Naive B cell (primary cell): ENCODE measurements around the gene IGFBP1. TPM values are rescaled to one million over a fixed set of nuclear protein-coding genes. Genes with fewer than 3 reads are reported as not detected.
"Not testable (repeated sequence)": the region's sequence is repeated elsewhere in the genome, so short reads cannot be mapped to it uniquely, and the experiment has no call there.

Experiments used
- ATAC-seq, 2 donors: fragments of 150-1000 bp; cut with Tn5 transposase; 2 replicates each; pipeline ENCODE4 v1.10.0; 2021; ENCODE audit warnings: low read depth in 2 of 2, mild to moderate bottlenecking in 2 of 2, moderate library complexity in 2 of 2
- DNase-seq: peaks from one replicate; pipeline ENCODE4 v3.0.0; 2022
- H3K27ac Mint-ChIP-seq, 6 donors: one replicate each; pipeline ENCODE4 v1.8.0; 2020 to 2022; ENCODE audit warnings: mild to moderate bottlenecking in 6 of 6, mixed read lengths in 6 of 6, moderate library complexity in 5 of 6, inconsistent platforms in 2 of 6
- H3K27me3 Mint-ChIP-seq, 3 donors: one replicate each; pipeline ENCODE4 v1.8.0; 2021 to 2022; ENCODE audit warnings: mixed read lengths in 3 of 3, mild to moderate bottlenecking in 1 of 3
- H3K36me3 Mint-ChIP-seq, 2 donors: one replicate each; pipeline ENCODE4 v1.8.0; 2020 to 2022; ENCODE audit warnings: mixed read lengths in 2 of 2, inconsistent platforms in 1 of 2, mild to moderate bottlenecking in 1 of 2
- H3K4me1 Mint-ChIP-seq, 3 donors: one replicate each; pipeline ENCODE4 v1.8.0; 2020 to 2022; ENCODE audit warnings: mixed read lengths in 3 of 3, inconsistent platforms in 1 of 3, mild to moderate bottlenecking in 1 of 3, moderate library complexity in 1 of 3
- H3K4me3 Mint-ChIP-seq, 8 donors: one replicate each; pipeline ENCODE4 v1.8.0; 2020 to 2022; ENCODE audit warnings: mild to moderate bottlenecking in 8 of 8, mixed read lengths in 8 of 8, moderate library complexity in 8 of 8, inconsistent platforms in 2 of 8
- H3K9me3 Mint-ChIP-seq, 7 donors: one replicate each; pipeline ENCODE4 v1.8.0; 2020 to 2022; ENCODE audit warnings: mixed read lengths in 7 of 7, mild to moderate bottlenecking in 5 of 7, inconsistent platforms in 2 of 7, moderate library complexity in 1 of 7
- polyA plus RNA-seq, 6 donors: library from polyadenylated mRNA; unstranded; fragments of 300-500 nt; fragmentation: Illumina TruSeq; gene quantifications; one replicate each; pipeline ENCODE4 v1.2.3, GENCODE V29; 2021; ENCODE audit warnings: low read depth in 6 of 6

Gene IGFBP1
- polyA plus RNA-seq, result not detected

DNA sequence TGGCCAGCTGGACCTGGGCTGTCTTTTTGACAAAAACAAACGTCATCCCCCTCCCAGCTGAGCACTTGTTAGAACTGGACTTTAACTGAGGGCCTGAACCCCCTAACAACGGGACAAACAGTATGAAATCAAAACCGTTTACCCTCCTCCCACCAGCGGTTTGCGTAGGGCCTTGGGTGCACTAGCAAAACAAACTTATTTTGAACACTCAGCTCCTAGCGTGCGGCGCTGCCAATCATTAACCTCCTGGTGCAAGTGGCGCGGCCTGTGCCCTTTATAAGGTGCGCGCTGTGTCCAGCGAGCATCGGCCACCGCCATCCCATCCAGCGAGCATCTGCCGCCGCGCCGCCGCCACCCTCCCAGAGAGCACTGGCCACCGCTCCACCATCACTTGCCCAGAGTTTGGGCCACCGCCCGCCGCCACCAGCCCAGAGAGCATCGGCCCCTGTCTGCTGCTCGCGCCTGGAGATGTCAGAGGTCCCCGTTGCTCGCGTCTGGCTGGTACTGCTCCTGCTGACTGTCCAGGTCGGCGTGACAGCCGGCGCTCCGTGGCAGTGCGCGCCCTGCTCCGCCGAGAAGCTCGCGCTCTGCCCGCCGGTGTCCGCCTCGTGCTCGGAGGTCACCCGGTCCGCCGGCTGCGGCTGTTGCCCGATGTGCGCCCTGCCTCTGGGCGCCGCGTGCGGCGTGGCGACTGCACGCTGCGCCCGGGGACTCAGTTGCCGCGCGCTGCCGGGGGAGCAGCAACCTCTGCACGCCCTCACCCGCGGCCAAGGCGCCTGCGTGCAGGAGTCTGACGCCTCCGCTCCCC, at the start of gene IGFBP1:
TSS of gene IGFBP1 (plus strand) at position 304 of the 808 bp plus-strand sequence. CDS start at position 469, 165 bp downstream.
- H3K9me3 Mint-ChIP-seq, result peaks cover 0 to 2% (median 0%) of the 10 kb centered on the region in 7 donors
- peak within 1 kb of the TSS in 1 of 8 donors; percentile 38 for H3K4me3 Mint-ChIP-seq
- no peak for ATAC-seq
- H3K36me3 Mint-ChIP-seq, result no peaks in the 10 kb centered on the region
- H3K4me1 Mint-ChIP-seq, result no peaks in the 10 kb centered on the region
- DNase-seq, result no peak
- H3K27me3 Mint-ChIP-seq, result peaks cover 54 to 71% (median 69%) of the 10 kb centered on the region in 3 donors
- H3K27ac Mint-ChIP-seq, result peak within 1 kb of the TSS in 1 of 6 donors; percentile 21

- H3K4me3 Mint-ChIP-seq, ATAC-seq, H3K27ac Mint-ChIP-seq, DNase-seq, H3K4me1 Mint-ChIP-seq, H3K36me3 Mint-ChIP-seq, H3K9me3 Mint-ChIP-seq: not testable (repeated sequence)
- peaks cover 0 to 11% (median 5%) of the 10 kb centered on the region in 3 donors for H3K27me3 Mint-ChIP-seq
Observed at GRCh38 chr7:45838852-45839251, 49.4 kb upstream of the IGFBP1 start.

- ATAC-seq, H3K36me3 Mint-ChIP-seq, H3K4me1 Mint-ChIP-seq, DNase-seq, H3K9me3 Mint-ChIP-seq, H3K27ac Mint-ChIP-seq: not testable (repeated sequence)
- H3K4me3 Mint-ChIP-seq, result peak overlapping the region in 1 of 8 donors; percentile 29
- peaks cover 0 to 10% (median 5%) of the 10 kb centered on the region in 3 donors for H3K27me3 Mint-ChIP-seq
Observed at GRCh38 chr7:45841926-45842717, 46.2 kb upstream of the IGFBP1 start.

DNA sequence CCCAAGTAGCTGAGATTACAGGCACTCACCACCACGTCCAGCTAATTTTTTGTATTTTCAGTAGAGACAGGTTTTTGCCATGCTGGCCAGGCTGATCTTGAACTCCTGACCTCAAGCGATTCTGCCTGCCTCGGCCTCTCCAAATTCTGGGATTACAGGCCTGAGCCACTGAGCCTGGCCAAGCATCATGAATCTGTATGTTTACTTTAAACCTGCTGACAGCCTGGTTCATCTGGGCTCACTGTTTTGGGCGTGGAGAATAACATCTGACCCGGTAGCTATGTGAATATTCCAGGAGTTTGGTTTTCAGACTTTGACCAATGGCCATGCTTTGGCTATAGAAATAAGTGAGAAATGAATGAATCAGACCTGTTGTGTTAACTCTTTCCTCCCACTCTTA, 41.8 kb upstream of the IGFBP1 start:
- H3K4me3 Mint-ChIP-seq, H3K27ac Mint-ChIP-seq, H3K27me3 Mint-ChIP-seq, H3K36me3 Mint-ChIP-seq, DNase-seq, H3K9me3 Mint-ChIP-seq, H3K4me1 Mint-ChIP-seq, ATAC-seq: not testable (repeated sequence)

- not testable (repeated sequence) for H3K27ac Mint-ChIP-seq, H3K4me3 Mint-ChIP-seq, H3K36me3 Mint-ChIP-seq, ATAC-seq, H3K9me3 Mint-ChIP-seq, DNase-seq
- peaks cover 4 to 12% (median 10%) of the 10 kb centered on the region in 3 donors for H3K27me3 Mint-ChIP-seq
- H3K4me1 Mint-ChIP-seq, result peaks cover 4 to 11% (median 5%) of the 10 kb centered on the region in 3 donors
Observed at GRCh38 chr7:45848734-45849133, 39.6 kb upstream of the IGFBP1 start.

DNA sequence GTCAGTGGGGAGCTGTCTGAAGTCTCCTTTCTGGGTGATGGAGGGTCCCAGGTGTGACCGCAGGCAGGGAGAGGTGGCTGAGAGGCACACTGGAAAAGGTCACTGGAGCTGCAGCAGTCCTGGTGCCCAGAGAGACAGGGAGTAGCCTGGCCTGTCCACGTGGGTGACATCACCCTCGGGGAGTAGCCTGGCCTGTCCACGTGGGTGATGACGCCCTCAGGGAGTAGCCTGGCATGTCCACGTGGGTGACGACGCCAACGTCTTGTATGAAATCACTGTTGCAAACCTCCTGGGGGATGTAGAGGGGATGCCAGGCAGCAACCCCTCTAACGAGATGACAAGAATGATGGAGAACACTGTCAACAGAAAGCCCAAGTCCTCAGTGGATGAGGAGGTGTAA, 35.3 kb upstream of the IGFBP1 start:
- not testable (repeated sequence) for H3K27ac Mint-ChIP-seq, ATAC-seq, H3K9me3 Mint-ChIP-seq, H3K36me3 Mint-ChIP-seq, DNase-seq
- Mint-ChIP-seq H3K27me3 (peaks cover 17 to 27% (median 21%) of the 10 kb centered on the region in 3 donors), H3K4me1 (peaks cover 4 to 16% (median 11%) of the 10 kb centered on the region in 3 donors), H3K4me3 (peak overlapping the region in 1 of 8 donors; percentile 8)

GRCh38 chr7:45853491-45853890, 34.8 kb upstream of the IGFBP1 start:
- not testable (repeated sequence) for H3K9me3 Mint-ChIP-seq, ATAC-seq, DNase-seq, H3K36me3 Mint-ChIP-seq, H3K27ac Mint-ChIP-seq
- Mint-ChIP-seq H3K27me3 (peaks cover 17 to 32% (median 26%) of the 10 kb centered on the region in 3 donors), H3K4me3 (peak overlapping the region in 1 of 8 donors; percentile 37), H3K4me1 (peaks cover 4 to 16% (median 11%) of the 10 kb centered on the region in 3 donors)

- not testable (repeated sequence) for H3K9me3 Mint-ChIP-seq, DNase-seq, H3K36me3 Mint-ChIP-seq, H3K27ac Mint-ChIP-seq, ATAC-seq
- H3K4me1 Mint-ChIP-seq, result peaks cover 4 to 16% (median 11%) of the 10 kb centered on the region in 3 donors
- peak overlapping the region in 1 of 8 donors; percentile 6 for H3K4me3 Mint-ChIP-seq
- peaks cover 17 to 42% (median 40%) of the 10 kb centered on the region in 3 donors for H3K27me3 Mint-ChIP-seq
Observed at GRCh38 chr7:45855680-45856079, 32.6 kb upstream of the IGFBP1 start.

GRCh38 chr7:45856888-45857287, 31.4 kb upstream of the IGFBP1 start:
- H3K4me3 Mint-ChIP-seq, H3K27ac Mint-ChIP-seq, H3K36me3 Mint-ChIP-seq, ATAC-seq, DNase-seq, H3K9me3 Mint-ChIP-seq: not testable (repeated sequence)
- peaks cover 4 to 10% (median 6%) of the 10 kb centered on the region in 3 donors for H3K4me1 Mint-ChIP-seq
- H3K27me3 Mint-ChIP-seq, result peaks cover 23 to 48% (median 47%) of the 10 kb centered on the region in 3 donors

- DNase-seq (no peak), ATAC-seq (no peak)
- Mint-ChIP-seq H3K27me3 (peaks cover 39 to 50% (median 49%) of the 10 kb centered on the region in 3 donors), H3K36me3 (no peaks in the 10 kb centered on the region), H3K4me3 (no peak overlapping the region), H3K9me3 (peaks cover 0 to 8% (median 5%) of the 10 kb centered on the region in 7 donors), H3K27ac (no peak overlapping the region), H3K4me1 (no peaks in the 10 kb centered on the region)
Observed at GRCh38 chr7:45863715-45864114, 24.6 kb upstream of the IGFBP1 start.

- DNase-seq (no peak), ATAC-seq (no peak)
- H3K9me3 Mint-ChIP-seq, result peaks cover 0 to 8% (median 5%) of the 10 kb centered on the region in 7 donors
- H3K27me3 Mint-ChIP-seq, result peaks cover 28 to 53% (median 48%) of the 10 kb centered on the region in 3 donors
- H3K4me3 Mint-ChIP-seq, result no peak overlapping the region
- H3K27ac Mint-ChIP-seq, result peak overlapping the region in 1 of 6 donors; percentile 24
- no peaks in the 10 kb centered on the region for H3K4me1 Mint-ChIP-seq
- H3K36me3 Mint-ChIP-seq, result no peaks in the 10 kb centered on the region
Observed at GRCh38 chr7:45865594-45866410, 22.5 kb upstream of the IGFBP1 start.

GRCh38 chr7:45867471-45867870, 20.8 kb upstream of the IGFBP1 start:
- no peak overlapping the region for H3K27ac Mint-ChIP-seq
- H3K27me3 Mint-ChIP-seq, result peaks cover 21 to 42% (median 36%) of the 10 kb centered on the region in 3 donors

DNA sequence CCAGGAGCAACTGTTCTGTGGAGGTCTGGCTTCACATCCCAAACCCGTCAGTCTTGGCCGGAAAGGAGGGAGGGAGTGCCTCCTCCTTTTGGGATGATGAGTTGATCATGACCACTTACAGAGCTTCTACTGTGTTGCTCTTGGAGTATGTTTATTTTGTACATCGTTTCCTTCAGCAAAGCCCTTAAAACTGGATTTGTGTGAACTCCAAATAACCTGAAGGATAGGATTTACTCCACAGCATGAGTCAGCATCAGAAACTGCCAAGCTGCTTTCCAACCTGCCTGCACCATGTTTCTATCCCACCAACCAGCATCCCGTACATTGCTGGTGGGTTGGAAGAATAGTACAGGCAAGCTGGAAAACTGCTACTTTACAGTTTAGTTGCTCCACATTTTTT, 18.9 kb upstream of the IGFBP1 start:
- no peak for DNase-seq

More at GRCh38 chr7:45867471-45867870, 20.8 kb upstream of the IGFBP1 start:
- Mint-ChIP-seq H3K4me1 (no peaks in the 10 kb centered on the region), H3K9me3 (peaks cover 0 to 8% (median 5%) of the 10 kb centered on the region in 7 donors), H3K36me3 (no peaks in the 10 kb centered on the region), H3K4me3 (no peak overlapping the region)
- ATAC-seq (no peak), DNase-seq (no peak)

More for the DNA sequence above, 18.9 kb upstream of the IGFBP1 start:
- ATAC-seq, result no peak
- H3K27me3 Mint-ChIP-seq, result peaks cover 13 to 30% (median 19%) of the 10 kb centered on the region in 3 donors
- no peaks in the 10 kb centered on the region for H3K36me3 Mint-ChIP-seq
- H3K9me3 Mint-ChIP-seq, result peaks cover 0 to 8% (median 5%) of the 10 kb centered on the region in 7 donors
- no peaks in the 10 kb centered on the region for H3K4me1 Mint-ChIP-seq
- no peak overlapping the region for H3K4me3 Mint-ChIP-seq
- no peak overlapping the region for H3K27ac Mint-ChIP-seq
